Testis (tissue), 2 donors: ENCODE results near the gene FOXL2.

Source experiments
- POLR2A ChIP-seq: fragments of 450-650 bp; IDR thresholded peaks from one replicate; pipeline ENCODE4 v1.6.1; 2017; ENCODE audit warnings: antibody characterized with exemption, mild to moderate bottlenecking, moderate library complexity
- TF ChIP-seq, protein P1 (sequence below), 3 experiments: fragments of 450-650 bp in 2 of 3; fragments of 200-600 bp in 1 of 3; sonication (generic) in 1 of 3; IDR thresholded peaks; one replicate each; pipeline ENCODE4 v1.5.1; 2016 to 2019; ENCODE audit warnings: antibody characterized with exemption in 3 of 3, mild to moderate bottlenecking in 2 of 3, moderate library complexity in 1 of 3

DNA sequence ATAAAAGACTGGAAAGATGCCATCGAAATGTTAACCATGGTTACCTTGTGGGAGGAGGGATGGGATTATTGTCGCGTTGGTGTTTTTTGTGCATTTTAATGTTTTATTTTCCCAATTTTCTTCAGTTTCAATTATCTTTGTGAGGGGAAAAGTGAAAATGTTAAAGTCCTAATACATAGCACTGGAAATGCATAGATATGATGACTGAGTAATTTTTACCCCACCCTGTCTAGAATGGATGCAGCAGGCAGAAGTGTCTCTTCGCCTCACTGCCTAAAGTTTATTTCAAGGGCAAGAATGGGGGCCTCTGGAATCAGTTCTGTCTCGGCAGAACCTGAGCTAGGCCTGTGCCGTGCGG is 11.5 kb downstream of the FOXL2 start:
- TF ChIP-seq, protein P1, sequence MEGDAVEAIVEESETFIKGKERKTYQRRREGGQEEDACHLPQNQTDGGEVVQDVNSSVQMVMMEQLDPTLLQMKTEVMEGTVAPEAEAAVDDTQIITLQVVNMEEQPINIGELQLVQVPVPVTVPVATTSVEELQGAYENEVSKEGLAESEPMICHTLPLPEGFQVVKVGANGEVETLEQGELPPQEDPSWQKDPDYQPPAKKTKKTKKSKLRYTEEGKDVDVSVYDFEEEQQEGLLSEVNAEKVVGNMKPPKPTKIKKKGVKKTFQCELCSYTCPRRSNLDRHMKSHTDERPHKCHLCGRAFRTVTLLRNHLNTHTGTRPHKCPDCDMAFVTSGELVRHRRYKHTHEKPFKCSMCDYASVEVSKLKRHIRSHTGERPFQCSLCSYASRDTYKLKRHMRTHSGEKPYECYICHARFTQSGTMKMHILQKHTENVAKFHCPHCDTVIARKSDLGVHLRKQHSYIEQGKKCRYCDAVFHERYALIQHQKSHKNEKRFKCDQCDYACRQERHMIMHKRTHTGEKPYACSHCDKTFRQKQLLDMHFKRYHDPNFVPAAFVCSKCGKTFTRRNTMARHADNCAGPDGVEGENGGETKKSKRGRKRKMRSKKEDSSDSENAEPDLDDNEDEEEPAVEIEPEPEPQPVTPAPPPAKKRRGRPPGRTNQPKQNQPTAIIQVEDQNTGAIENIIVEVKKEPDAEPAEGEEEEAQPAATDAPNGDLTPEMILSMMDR (IDR thresholded peaks at IDR 0.05), result no peak
- no peak for TF ChIP-seq POLR2A
